IPS-18a (cell line): Measurements from ENCODE around the gene PPHLN1.
"Not testable (repeated sequence)": the region's sequence is repeated elsewhere in the genome, so short reads cannot be mapped to it uniquely, and the experiment has no call there.

ENCODE experiments used
- H3K27ac ChIP-seq: one replicate; pipeline ENCODE4 v1.5.1; 2013; ENCODE audit warnings: low read length
- H3K27me3 ChIP-seq: one replicate; pipeline ENCODE4 v1.6.1; 2013; ENCODE audit warnings: mild to moderate bottlenecking, low read length; ENCODE audit not compliant: control insufficient read depth, insufficient read depth
- H3K36me3 ChIP-seq: one replicate; pipeline ENCODE4 v1.6.1; 2013; ENCODE audit warnings: low read depth, low read length; ENCODE audit not compliant: control insufficient read depth
- H3K4me1 ChIP-seq: one replicate; pipeline ENCODE4 v1.6.1; 2013; ENCODE audit warnings: low read depth, low read length; ENCODE audit not compliant: control insufficient read depth
- H3K4me3 ChIP-seq: one replicate; pipeline ENCODE4 v1.5.1; 2013; ENCODE audit warnings: low read length
- H3K9ac ChIP-seq: one replicate; pipeline ENCODE4 v1.6.1; 2013; ENCODE audit warnings: mild to moderate bottlenecking, low read length, moderate library complexity
- H3K9me3 ChIP-seq: one replicate; pipeline ENCODE4 v1.6.1; 2013; ENCODE audit warnings: low read depth, low read length; ENCODE audit not compliant: control insufficient read depth

Gene PPHLN1

GRCh38 chr12:42325326-42325652 is 678 bp upstream of the PPHLN1 start:
- Histone ChIP-seq H3K4me3 (peak overlapping the region; percentile 98), H3K36me3 (peaks cover 7% of the 10 kb centered on the region), H3K4me1 (peaks cover 15% of the 10 kb centered on the region), H3K27me3 (no peaks in the 10 kb centered on the region), H3K9me3 (no peaks in the 10 kb centered on the region), H3K27ac (peak overlapping the region; percentile 50), H3K9ac (peak overlapping the region; percentile 94)

- Histone ChIP-seq H3K4me3 (peak overlapping the region; percentile 98), H3K27me3 (no peaks in the 10 kb centered on the region), H3K4me1 (peaks cover 15% of the 10 kb centered on the region), H3K36me3 (peaks cover 4% of the 10 kb centered on the region), H3K27ac (peak overlapping the region; percentile 50), H3K9me3 (no peaks in the 10 kb centered on the region), H3K9ac (peak overlapping the region; percentile 94)
Measured at GRCh38 chr12:42326541-42327226, 717 bp downstream of the PPHLN1 start.

- H3K27ac ChIP-seq: no peak overlapping the region
Measured at GRCh38 chr12:42327227-42327590, 1.2 kb downstream of the PPHLN1 start.

GRCh38 chr12:42330097-42330496 is 4.1 kb downstream of the PPHLN1 start:
- peaks cover 11% of the 10 kb centered on the region for H3K4me1 ChIP-seq
- not testable (repeated sequence) for H3K9ac ChIP-seq

More at GRCh38 chr12:42327227-42327590, 1.2 kb downstream of the PPHLN1 start:
- no peaks in the 10 kb centered on the region for H3K27me3 ChIP-seq
- no peaks in the 10 kb centered on the region for H3K9me3 ChIP-seq
- peak overlapping the region; percentile 94 for H3K9ac ChIP-seq
- H3K4me1 ChIP-seq: peaks cover 15% of the 10 kb centered on the region
- H3K36me3 ChIP-seq: peaks cover 4% of the 10 kb centered on the region
- H3K4me3 ChIP-seq: peak overlapping the region; percentile 98

GRCh38 chr12:42332301-42333285 is 6.6 kb downstream of the PPHLN1 start:
- H3K4me1 ChIP-seq: peaks cover under 1% of the 10 kb centered on the region
- peaks cover 6% of the 10 kb centered on the region for H3K36me3 ChIP-seq
- H3K9me3 ChIP-seq: no peaks in the 10 kb centered on the region
- H3K9ac ChIP-seq: no peak overlapping the region
- no peak overlapping the region for H3K27ac ChIP-seq
- H3K27me3 ChIP-seq: no peaks in the 10 kb centered on the region
- no peak overlapping the region for H3K4me3 ChIP-seq

More at GRCh38 chr12:42330097-42330496, 4.1 kb downstream of the PPHLN1 start:
- not testable (repeated sequence) for H3K4me3 ChIP-seq, H3K27me3 ChIP-seq, H3K27ac ChIP-seq, H3K9me3 ChIP-seq, H3K36me3 ChIP-seq

- H3K4me1 ChIP-seq: no peaks in the 10 kb centered on the region
- no peaks in the 10 kb centered on the region for H3K27me3 ChIP-seq
- H3K36me3 ChIP-seq: peaks cover 6% of the 10 kb centered on the region
- no peaks in the 10 kb centered on the region for H3K9me3 ChIP-seq
- no peak overlapping the region for H3K9ac ChIP-seq
- no peak overlapping the region for H3K27ac ChIP-seq
- no peak overlapping the region for H3K4me3 ChIP-seq
Measured at GRCh38 chr12:42336286-42336685, 10.3 kb downstream of the PPHLN1 start.

GRCh38 chr12:42338280-42338679 is 12.3 kb downstream of the PPHLN1 start:
- H3K27me3 ChIP-seq: no peaks in the 10 kb centered on the region
- H3K36me3 ChIP-seq: peaks cover 6% of the 10 kb centered on the region
- H3K9ac ChIP-seq: no peak overlapping the region
- no peaks in the 10 kb centered on the region for H3K9me3 ChIP-seq
- no peaks in the 10 kb centered on the region for H3K4me1 ChIP-seq
- no peak overlapping the region for H3K4me3 ChIP-seq
- no peak overlapping the region for H3K27ac ChIP-seq

GRCh38 chr12:42342028-42342427 is 16.1 kb downstream of the PPHLN1 start:
- no peaks in the 10 kb centered on the region for H3K27me3 ChIP-seq
- H3K27ac ChIP-seq: no peak overlapping the region
- no peaks in the 10 kb centered on the region for H3K9me3 ChIP-seq
- H3K4me1 ChIP-seq: no peaks in the 10 kb centered on the region
- no peak overlapping the region for H3K9ac ChIP-seq
- peaks cover 2% of the 10 kb centered on the region for H3K36me3 ChIP-seq
- no peak overlapping the region for H3K4me3 ChIP-seq

GRCh38 chr12:42343721-42344120 is 17.8 kb downstream of the PPHLN1 start:
- no peaks in the 10 kb centered on the region for H3K9me3 ChIP-seq
- H3K4me3 ChIP-seq: no peak overlapping the region
- H3K4me1 ChIP-seq: no peaks in the 10 kb centered on the region
- H3K27ac ChIP-seq: no peak overlapping the region
- H3K36me3 ChIP-seq: peaks cover 2% of the 10 kb centered on the region
- no peaks in the 10 kb centered on the region for H3K27me3 ChIP-seq
- no peak overlapping the region for H3K9ac ChIP-seq

- H3K4me3 ChIP-seq: no peak overlapping the region
- no peaks in the 10 kb centered on the region for H3K9me3 ChIP-seq
- H3K4me1 ChIP-seq: no peaks in the 10 kb centered on the region
- peaks cover 2% of the 10 kb centered on the region for H3K36me3 ChIP-seq
- no peak overlapping the region for H3K27ac ChIP-seq
- H3K9ac ChIP-seq: no peak overlapping the region
- H3K27me3 ChIP-seq: no peaks in the 10 kb centered on the region
Measured at GRCh38 chr12:42346403-42347002, 20.5 kb downstream of the PPHLN1 start.

- not testable (repeated sequence) for H3K27ac ChIP-seq, H3K9ac ChIP-seq
Measured at GRCh38 chr12:42349119-42350020, 23.4 kb downstream of the PPHLN1 start.

More at GRCh38 chr12:42349119-42350020, 23.4 kb downstream of the PPHLN1 start:
- H3K36me3 ChIP-seq, H3K4me3 ChIP-seq, H3K9me3 ChIP-seq, H3K27me3 ChIP-seq, H3K4me1 ChIP-seq: not testable (repeated sequence)
